GM12878 (cell line): ENCODE measurements around the gene IRF8. TPM values are rescaled to one million over a fixed set of nuclear protein-coding genes. Genes with fewer than 3 reads are reported as not detected.

ENCODE experiments used
- ATAC-seq: fragments of 200-7000 bp; cut with Tn5 transposase; 3 replicates; pipeline ENCODE4 v1.9.1; 2020; ENCODE audit warnings: mild to moderate bottlenecking, moderate library complexity
- BruUV-seq: library from RNA; stranded (reverse); fragments of 400-500 nt; replicated peaks from 2 replicates; lab custom pipeline; 2021; lab: Mats Ljungman, UMichigan
- CTCF ChIA-PET: fragments of 300-600 bp; sonication (Branson Sonifier 250); formaldehyde crosslinking; extraction: SDS; loops from one replicate; lab custom pipeline; 2021; ENCODE audit warnings: inconsistent platforms; lab: Yijun Ruan, JAX
- POLR2A ChIA-PET: fragments of 350-600 bp; formaldehyde crosslinking; extraction: SDS; loops from one replicate; lab custom pipeline; 2021; ENCODE audit warnings: inconsistent platforms; lab: Charles Lee
- RAD21 ChIA-PET: fragments of 300-600 bp; sonication (Branson Sonifier 250); formaldehyde crosslinking; loops from one replicate; lab custom pipeline; 2023; ENCODE audit warnings: antibody characterized with exemption; ENCODE audit not compliant: unreplicated experiment; lab: Charles Lee
- SMC1A ChIA-PET: fragments of 300-600 bp; sonication (Branson Sonifier 250); formaldehyde crosslinking; loops from one replicate; lab custom pipeline; 2023; ENCODE audit not compliant: unreplicated experiment, uncharacterized antibody; lab: Charles Lee
- DNase-seq: peaks from one replicate; pipeline ENCODE4 v3.0.0-alpha.2; 2011; ENCODE audit warnings: low read depth, low spot score
- FAIRE-seq: peaks from 3 replicates; lab custom pipeline; 2011; peaks lifted over from hg19 to GRCh38; lab: Jason Lieb, UNC
- H2AFZ ChIP-seq: 2 replicates; pipeline ENCODE4 v1.6.0; 2011; ENCODE audit warnings: low read depth, low read length, control low read depth; ENCODE audit not compliant: control insufficient read depth
- H3K27ac ChIP-seq: 2 replicates; pipeline ENCODE4 v1.5.1; 2011; ENCODE audit warnings: control low read depth; ENCODE audit not compliant: control insufficient read depth, insufficient read depth
- H3K27me3 ChIP-seq, 2 experiments: replicated peaks in 1 of 2; 2 replicates each; pipeline versions ENCODE4 v1.6.0 to v1.6.1; 2011; ENCODE audit warnings: low read length in 1 of 2; ENCODE audit not compliant: control insufficient read depth in 2 of 2, insufficient read depth in 2 of 2
- H3K36me3 ChIP-seq, 2 experiments: 2 replicates each; pipeline ENCODE4 v1.5.1; 2011; ENCODE audit warnings: low read length in 1 of 2; ENCODE audit not compliant: control insufficient read depth in 2 of 2, insufficient read depth in 2 of 2
- H3K4me1 ChIP-seq: 2 replicates; pipeline ENCODE4 v1.6.1; 2011; ENCODE audit warnings: mild to moderate bottlenecking, low read length, moderate library complexity, mixed read lengths; ENCODE audit not compliant: control insufficient read depth, insufficient read depth
- H3K4me2 ChIP-seq: 2 replicates; pipeline ENCODE4 v1.6.0; 2011; ENCODE audit warnings: control low read depth; ENCODE audit not compliant: control insufficient read depth, insufficient read depth
- H3K4me3 ChIP-seq: fragments of 200-600 bp; sonication (generic); 2 replicates; pipeline ENCODE4 v1.5.1; 2016
- H3K79me2 ChIP-seq: 2 replicates; pipeline ENCODE4 v1.6.0; 2011; ENCODE audit warnings: low read length; ENCODE audit not compliant: control insufficient read depth, insufficient read depth
- H3K9ac ChIP-seq: 2 replicates; pipeline ENCODE4 v1.8.0; 2011; ENCODE audit warnings: low read length, control low read depth, mixed read lengths; ENCODE audit not compliant: control insufficient read depth, insufficient read depth
- H3K9me3 ChIP-seq: replicated peaks from 3 replicates; pipeline ENCODE4 v1.5.1; 2011; ENCODE audit warnings: mild to moderate bottlenecking, low read length; ENCODE audit not compliant: control insufficient read depth, insufficient read depth
- H4K20me1 ChIP-seq: 2 replicates; pipeline ENCODE4 v1.6.0; 2011; ENCODE audit not compliant: control insufficient read depth, insufficient read depth
- ATF2 ChIP-seq: IDR thresholded peaks from 2 replicates; pipeline ENCODE4 v1.6.1; 2012; ENCODE audit warnings: low read length, inconsistent platforms
- ATF7 ChIP-seq: fragments of 450-650 bp; IDR thresholded peaks from 2 replicates; pipeline ENCODE4 v1.6.1; 2016; ENCODE audit warnings: low read depth, mild to moderate bottlenecking
- BHLHE40 ChIP-seq, 2 experiments: fragments of 450-650 bp in 1 of 2; IDR thresholded peaks; 2 replicates each; pipeline ENCODE4 v1.6.1; 2011 to 2017; ENCODE audit warnings: low read depth in 2 of 2, borderline replicate concordance in 1 of 2, improper control_type of control experiment in 1 of 2, low read length in 1 of 2, mild to moderate bottlenecking in 1 of 2
- CBFB ChIP-seq: IDR thresholded peaks from 2 replicates; pipeline ENCODE4 v1.6.1; 2016; ENCODE audit warnings: antibody characterized with exemption, low read depth
- CEBPB ChIP-seq, 2 experiments: fragments of 150-350 bp in 1 of 2; IDR thresholded peaks; 2 replicates each; pipeline ENCODE4 v1.6.1; 2012 to 2014; ENCODE audit warnings: low read depth in 2 of 2, low read length in 2 of 2, borderline replicate concordance in 1 of 2, inconsistent platforms in 1 of 2
- FOXK2 ChIP-seq: fragments of 450-650 bp; IDR thresholded peaks from 2 replicates; pipeline ENCODE4 v1.6.1; 2017; ENCODE audit warnings: mild to moderate bottlenecking, moderate library complexity
- GABPA ChIP-seq: IDR thresholded peaks from 2 replicates; pipeline ENCODE4 v1.6.1; 2014; ENCODE audit warnings: antibody characterized with exemption, low read depth, mild to moderate bottlenecking, inconsistent platforms
- HDAC6 ChIP-seq: fragments of 200-600 bp; sonication (generic); IDR thresholded peaks from one replicate; pipeline ENCODE4 v1.8.0; 2017; ENCODE audit warnings: antibody characterized with exemption; ENCODE audit not compliant: unreplicated experiment
- IKZF1 ChIP-seq: fragments of 450-650 bp; conservative IDR thresholded peaks from 2 replicates; pipeline ENCODE4 v1.6.1; 2017; ENCODE audit warnings: antibody characterized with exemption, mild to moderate bottlenecking
- IKZF2 ChIP-seq, 2 experiments: fragments of 450-650 bp; IDR thresholded peaks; 2 replicates each; pipeline ENCODE4 v1.6.1; 2017; ENCODE audit warnings: mild to moderate bottlenecking in 2 of 2, moderate library complexity in 2 of 2
- MTA2 ChIP-seq: fragments of 450-650 bp; IDR thresholded peaks from 2 replicates; pipeline ENCODE4 v1.6.1; 2016; ENCODE audit warnings: low read depth, mild to moderate bottlenecking, moderate library complexity
- POLR2AphosphoS2 ChIP-seq: IDR thresholded peaks from 2 replicates; pipeline ENCODE4 v1.6.1; 2011; ENCODE audit warnings: low read depth, mild to moderate bottlenecking, low read length, improper control_type of control experiment, moderate library complexity
- RUNX3 ChIP-seq: IDR thresholded peaks from 2 replicates; pipeline ENCODE4 v1.6.1; 2012; ENCODE audit warnings: low read length, inconsistent platforms
- SP1 ChIP-seq: IDR thresholded peaks from one replicate; pipeline ENCODE4 v1.6.1; 2011; ENCODE audit warnings: low read depth, low read length
- SPI1 ChIP-seq: IDR thresholded peaks from 2 replicates; pipeline ENCODE4 v1.6.1; 2011; ENCODE audit warnings: low read depth, mild to moderate bottlenecking, low read length, moderate library complexity, borderline replicate concordance; ENCODE audit not compliant: insufficient read depth
- WGBS: methylation state at CpG from one replicate; pipeline ENCODE4 v1.1.6; 2016; ENCODE audit warnings: low lambda C conversion rate; ENCODE audit not compliant: insufficient replicate concordance, insufficient coverage; ENCODE audit errors: missing lambda C conversion rate; 5-methylcytosine and 5-hydroxymethylcytosine counted together
- in situ Hi-C: fragments of 300-500 bp; cut with MboI; formaldehyde crosslinking; loops from 9 replicates; pipeline ENCODE4 v1.14.3; 2018; ENCODE audit warnings: mixed read lengths
- intact Hi-C: fragments of 100-400 bp; cut with micrococcal nuclease; formaldehyde crosslinking; loops from one replicate; pipeline ENCODE4 v1.14.2; 2022; ENCODE audit not compliant: unreplicated experiment
- polyA plus RNA-seq, 11 experiments: library from polyadenylated mRNA; depleted of rRNA in 4 of 11; unstranded in 6 of 11; stranded (reverse) in 5 of 11; fragments of >200 nt; fragmentation: Nextera tagmentation in 4 of 11; fragmentation: Illumina TruSeq in 1 of 11; extraction: Ambion mirVana in 4 of 11; extraction: Trizol in 1 of 11; gene quantifications; 1 replicate in 1 of 11; 2 replicates in 10 of 11; pipeline versions ENCODE4 v1.2.1 to v1.2.3, GENCODE V29; 2011 to 2016; ENCODE audit warnings: inconsistent platforms in 2 of 11, missing spikeins in 2 of 11, low read depth in 1 of 11
- total RNA-seq, 4 experiments: library from RNA; depleted of rRNA in 3 of 4; stranded (reverse); fragments of >200 nt in 3 of 4; fragmentation: Illumina TruSeq in 1 of 4; extraction: Trizol in 1 of 4; gene quantifications; 2 replicates each; pipeline versions ENCODE4 v1.2.1 to v1.2.3, GENCODE V29; 2013 to 2021

The IRF8 gene
- total and polyA plus RNA-seq, 10 of the 15 experiments (the other 5 are each of a cell fraction or from before 2014, with no cell fraction given), result 17.1 to 237 (median 172) TPM

- no peaks in the 10 kb centered on the region for H4K20me1 ChIP-seq
- no peaks in the 10 kb centered on the region; a peak in 1 of 4 replicates for H3K27me3 ChIP-seq
- H3K9me3 ChIP-seq, result peaks cover 13% of the 10 kb centered on the region
- FAIRE-seq (no peak), DNase-seq (no peak), ATAC-seq (no peak)
- no peak overlapping the region for H3K9ac ChIP-seq
- ChIA-PET CTCF (interaction anchor here (0.9 to 1.9 kb wide), 2 partner anchors 18 to 20 kb away, joined by 3 to 4 read pairs; no protein-coding TSS in a partner anchor), SMC1A (interaction anchor here (1.1 to 3.3 kb wide), 7 partner anchors 11 to 673 kb away, joined by 3 to 9 read pairs (median 6); partner anchors contain the start of gene IRF8), POLR2A (interaction anchor here (1.3 kb wide), 1 partner anchor 25 kb away, joined by 4 read pairs; no protein-coding TSS in a partner anchor), RAD21 (interaction anchor here (1.1 to 1.2 kb wide), 2 partner anchors 22 to 106 kb away, joined by 3 to 4 read pairs; no protein-coding TSS in a partner anchor)
- no TSS peak for BruUV-seq
- intact Hi-C loops (no loop called here), in situ Hi-C loops (no loop called here)
- H3K79me2 ChIP-seq, result no peaks in the 10 kb centered on the region
- no peaks in the 10 kb centered on the region for H3K36me3 ChIP-seq
- no peak overlapping the region for H3K27ac ChIP-seq
- no peak overlapping the region for H3K4me2 ChIP-seq
- H3K4me1 ChIP-seq, result peaks cover 37% of the 10 kb centered on the region
- no peak for TF ChIP-seq HDAC6
- TF ChIP-seq RUNX3, result no peak
- no peak overlapping the region for H2AFZ ChIP-seq
- WGBS, result 58% methylated on average over 3 of the region's 3 CpGs
- H3K4me3 ChIP-seq, result no peak overlapping the region
Observed at GRCh38 chr16:85881436-85881835, 17.5 kb upstream of the IRF8 start.

- Histone ChIP-seq H3K36me3 (no peaks in the 10 kb centered on the region), H3K4me1 (peaks cover 37% of the 10 kb centered on the region), H3K9ac (no peak overlapping the region), H3K9me3 (peaks cover 13% of the 10 kb centered on the region), H4K20me1 (no peaks in the 10 kb centered on the region), H3K4me2 (peak overlapping the region; percentile 49), H3K27me3 (no peaks in the 10 kb centered on the region; a peak in 1 of 4 replicates), H3K4me3 (no peak overlapping the region), H3K27ac (no peak overlapping the region), H2AFZ (no peak overlapping the region), H3K79me2 (no peaks in the 10 kb centered on the region)
- no TSS peak for BruUV-seq
- ChIA-PET RAD21 (interaction anchor here (1.1 to 1.5 kb wide), 5 partner anchors 10 to 105 kb away, joined by 3 to 5 read pairs (median 3); no protein-coding TSS in a partner anchor), POLR2A (interaction anchor here (0.6 to 1.5 kb wide), 4 partner anchors 16 to 105 kb away, joined by 3 to 7 read pairs (median 4); partner anchors contain the start of gene IRF8), CTCF (interaction anchor here (0.7 to 1.9 kb wide), 10 partner anchors 12 to 109 kb away, joined by 3 to 5 read pairs (median 4); no protein-coding TSS in a partner anchor), SMC1A (interaction anchor here (1.1 to 3.3 kb wide), 9 partner anchors 12 to 133 kb away, joined by 3 to 9 read pairs (median 5); partner anchors contain the start of gene IRF8)
- in situ Hi-C loops (no loop called here), intact Hi-C loops (no loop called here)
- 3% methylated on average over 4 of the region's 4 CpGs for WGBS
- peak; percentile 76 for ATAC-seq
- FAIRE-seq, result no peak
- no peak for DNase-seq
- peak; percentile 59; the same call in 1 of the 2 replicates for TF ChIP-seq SPI1
- peak; percentile 87 for TF ChIP-seq ATF7
- no peak for TF ChIP-seq SP1
- 0 out of 2 replicates have a peak, but pooled peaks have one; percentile 24 for TF ChIP-seq GABPA
- peak in 1 of 2 experiments; percentile 57; a peak in 1 of 4 replicates for TF ChIP-seq CEBPB (IDR thresholded peaks at IDR 0.05; ENCODE audit: borderline replicate concordance in 1 of 2, low read depth in 2 of 2, low read length in 2 of 2)
- peak; percentile 71; the same call in 1 of the 2 replicates for TF ChIP-seq MTA2
- no peak for TF ChIP-seq POLR2AphosphoS2
- peak; percentile 72 to 78 for TF ChIP-seq IKZF2 (IDR thresholded peaks at IDR 0.05)
- peak; percentile 61; the same call in 1 of the 2 replicates for TF ChIP-seq CBFB
- no peak for TF ChIP-seq FOXK2
- peak; percentile 57; the same call in 1 of the 2 replicates for TF ChIP-seq ATF2
- peak; percentile 31 to 41; a peak in 2 of 4 replicates for TF ChIP-seq BHLHE40 (IDR thresholded peaks at IDR 0.05; ENCODE audit: borderline replicate concordance in 1 of 2, low read depth in 2 of 2, low read length in 1 of 2)
- peak; percentile 81 for TF ChIP-seq IKZF1
Observed at GRCh38 chr16:85882181-85882810, 16.7 kb upstream of the IRF8 start.
